Measurements from ENCODE around the gene PRR33.

Gene PRR33

DNA sequence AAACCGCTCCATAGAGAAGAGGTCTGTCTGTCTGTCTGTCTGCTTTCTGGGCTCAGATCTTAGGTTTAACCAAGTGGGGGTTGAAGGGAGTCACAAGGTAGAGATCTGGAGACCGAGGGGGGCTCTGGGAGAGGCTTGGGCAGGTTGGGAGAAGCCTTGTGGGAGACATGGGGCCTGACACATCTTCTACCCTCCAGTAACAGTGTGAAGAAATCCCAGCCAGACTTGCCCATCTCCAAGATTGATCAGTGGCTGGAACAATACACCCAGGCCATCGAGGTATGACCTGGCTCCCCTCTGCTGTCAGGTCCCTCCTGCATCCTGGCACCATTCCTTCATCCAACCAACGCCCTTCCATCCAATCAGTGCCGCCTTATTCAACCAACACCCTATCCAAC, 7.4 kb downstream of the PRR33 start:
- Histone ChIP-seq H4K20me1 (ENCODE audit: insufficient read depth, low read length, poor library complexity, severe bottlenecking) (no peaks in the 10 kb centered on the region), H3K9ac (ENCODE audit: low read depth, low read length, poor library complexity, severe bottlenecking) (no peak overlapping the region), H3K4me3 (ENCODE audit: low read length, poor library complexity, severe bottlenecking) (no peak overlapping the region), H3K27me3 (ENCODE audit: insufficient read depth, low read length, poor library complexity, severe bottlenecking) (no peaks in the 10 kb centered on the region), H3F3A (ENCODE audit: low read depth) (no peaks in the 10 kb centered on the region), H3K9me2 (replicated peaks; ENCODE audit: low read depth, low read length) (no peaks in the 10 kb centered on the region), H3K36me3 (ENCODE audit: insufficient read depth, low read length) (peaks cover 31% of the 10 kb centered on the region; the same call in 1 of the 2 replicates), H3K9me3 (ENCODE audit: insufficient read depth, low read depth, low read length) (no peaks in the 10 kb centered on the region), H3K79me2 (ENCODE audit: insufficient read depth, low read length) (peaks cover 15% of the 10 kb centered on the region; the same call in 1 of the 2 replicates), H3K4me1 (ENCODE audit: insufficient read depth, low read length, poor library complexity, severe bottlenecking) (peaks cover 24% of the 10 kb centered on the region), H3K4me2 (ENCODE audit: low read depth, low read length, poor library complexity, severe bottlenecking) (no peak overlapping the region), H2AFZ (ENCODE audit: low read length) (no peak overlapping the region)
- TF ChIP-seq, protein P1, sequence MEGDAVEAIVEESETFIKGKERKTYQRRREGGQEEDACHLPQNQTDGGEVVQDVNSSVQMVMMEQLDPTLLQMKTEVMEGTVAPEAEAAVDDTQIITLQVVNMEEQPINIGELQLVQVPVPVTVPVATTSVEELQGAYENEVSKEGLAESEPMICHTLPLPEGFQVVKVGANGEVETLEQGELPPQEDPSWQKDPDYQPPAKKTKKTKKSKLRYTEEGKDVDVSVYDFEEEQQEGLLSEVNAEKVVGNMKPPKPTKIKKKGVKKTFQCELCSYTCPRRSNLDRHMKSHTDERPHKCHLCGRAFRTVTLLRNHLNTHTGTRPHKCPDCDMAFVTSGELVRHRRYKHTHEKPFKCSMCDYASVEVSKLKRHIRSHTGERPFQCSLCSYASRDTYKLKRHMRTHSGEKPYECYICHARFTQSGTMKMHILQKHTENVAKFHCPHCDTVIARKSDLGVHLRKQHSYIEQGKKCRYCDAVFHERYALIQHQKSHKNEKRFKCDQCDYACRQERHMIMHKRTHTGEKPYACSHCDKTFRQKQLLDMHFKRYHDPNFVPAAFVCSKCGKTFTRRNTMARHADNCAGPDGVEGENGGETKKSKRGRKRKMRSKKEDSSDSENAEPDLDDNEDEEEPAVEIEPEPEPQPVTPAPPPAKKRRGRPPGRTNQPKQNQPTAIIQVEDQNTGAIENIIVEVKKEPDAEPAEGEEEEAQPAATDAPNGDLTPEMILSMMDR (conservative IDR thresholded peaks at IDR 0.05; ENCODE audit: low read length) = no peak
- TF ChIP-seq EZH2phosphoT487 (IDR thresholded peaks at IDR 0.05; ENCODE audit: borderline replicate concordance) = no peak

DNA sequence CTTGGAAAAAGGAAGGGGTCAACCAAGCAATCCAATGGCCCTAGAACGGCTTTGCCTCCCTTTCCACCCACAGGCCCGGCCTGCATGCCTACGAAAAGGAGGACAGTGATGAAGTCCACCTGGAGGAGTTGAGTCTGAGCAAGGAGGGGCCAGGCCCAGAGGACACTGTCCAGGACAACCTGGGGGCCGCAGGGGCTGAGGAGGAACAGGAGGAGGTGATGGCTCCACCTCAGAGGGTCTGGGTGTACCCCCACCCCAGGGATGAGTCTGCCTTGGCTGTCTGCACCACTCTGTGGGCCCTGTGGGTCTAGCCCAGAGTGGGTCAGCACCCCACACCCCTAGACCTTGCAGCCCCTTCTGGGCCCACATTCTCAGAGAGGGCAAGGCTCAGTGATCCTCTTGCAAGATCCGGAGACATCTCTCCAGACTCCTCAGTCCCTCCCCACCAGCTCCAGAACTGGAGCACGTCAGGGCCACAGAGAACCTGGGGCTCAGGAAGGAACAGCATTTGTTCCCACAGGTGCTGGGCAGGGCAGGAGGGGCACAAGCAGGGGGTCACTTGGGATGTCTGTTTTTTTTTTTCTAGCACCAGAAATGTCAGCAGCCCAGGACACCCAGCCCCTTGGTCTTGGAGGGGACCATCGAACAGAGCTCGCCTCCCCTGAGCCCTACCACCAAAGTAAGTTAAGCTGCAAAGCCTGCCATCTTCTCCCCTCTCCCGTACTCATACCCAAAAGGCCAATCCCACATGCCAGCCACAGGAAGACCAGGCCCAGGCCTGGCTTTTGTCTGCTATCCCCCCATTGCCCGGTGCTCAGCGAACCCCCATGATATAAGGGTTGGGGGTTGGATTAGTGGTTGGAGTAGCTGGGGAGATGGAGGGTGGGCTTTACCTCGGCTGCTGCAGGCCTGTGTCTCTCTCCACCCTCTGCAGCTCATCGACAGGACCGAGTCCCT, 8.1 kb downstream of the PRR33 start:
- peaks cover 31% of the 10 kb centered on the region; the same call in 1 of the 2 replicates for H3K36me3 ChIP-seq (ENCODE audit: insufficient read depth, low read length)
- H4K20me1 ChIP-seq (ENCODE audit: insufficient read depth, low read length, poor library complexity, severe bottlenecking) = no peaks in the 10 kb centered on the region
- no peaks in the 10 kb centered on the region for H3K9me3 ChIP-seq (ENCODE audit: insufficient read depth, low read depth, low read length)
- H3F3A ChIP-seq (ENCODE audit: low read depth) = no peaks in the 10 kb centered on the region
- no peak overlapping the region for H3K9ac ChIP-seq (ENCODE audit: low read depth, low read length, poor library complexity, severe bottlenecking)
- H3K79me2 ChIP-seq (ENCODE audit: insufficient read depth, low read length) = peaks cover 11% of the 10 kb centered on the region; the same call in 1 of the 2 replicates
- H3K4me3 ChIP-seq (ENCODE audit: low read length, poor library complexity, severe bottlenecking) = no peak overlapping the region
- no peak overlapping the region for H2AFZ ChIP-seq (ENCODE audit: low read length)
- peaks cover 20% of the 10 kb centered on the region for H3K4me1 ChIP-seq (ENCODE audit: insufficient read depth, low read length, poor library complexity, severe bottlenecking)
- TF ChIP-seq EZH2phosphoT487 (IDR thresholded peaks at IDR 0.05; ENCODE audit: borderline replicate concordance) = no peak
- no peaks in the 10 kb centered on the region for H3K9me2 ChIP-seq (replicated peaks; ENCODE audit: low read depth, low read length)
- no peaks in the 10 kb centered on the region for H3K27me3 ChIP-seq (ENCODE audit: insufficient read depth, low read length, poor library complexity, severe bottlenecking)
- no peak overlapping the region for H3K4me2 ChIP-seq (ENCODE audit: low read depth, low read length, poor library complexity, severe bottlenecking)

DNA sequence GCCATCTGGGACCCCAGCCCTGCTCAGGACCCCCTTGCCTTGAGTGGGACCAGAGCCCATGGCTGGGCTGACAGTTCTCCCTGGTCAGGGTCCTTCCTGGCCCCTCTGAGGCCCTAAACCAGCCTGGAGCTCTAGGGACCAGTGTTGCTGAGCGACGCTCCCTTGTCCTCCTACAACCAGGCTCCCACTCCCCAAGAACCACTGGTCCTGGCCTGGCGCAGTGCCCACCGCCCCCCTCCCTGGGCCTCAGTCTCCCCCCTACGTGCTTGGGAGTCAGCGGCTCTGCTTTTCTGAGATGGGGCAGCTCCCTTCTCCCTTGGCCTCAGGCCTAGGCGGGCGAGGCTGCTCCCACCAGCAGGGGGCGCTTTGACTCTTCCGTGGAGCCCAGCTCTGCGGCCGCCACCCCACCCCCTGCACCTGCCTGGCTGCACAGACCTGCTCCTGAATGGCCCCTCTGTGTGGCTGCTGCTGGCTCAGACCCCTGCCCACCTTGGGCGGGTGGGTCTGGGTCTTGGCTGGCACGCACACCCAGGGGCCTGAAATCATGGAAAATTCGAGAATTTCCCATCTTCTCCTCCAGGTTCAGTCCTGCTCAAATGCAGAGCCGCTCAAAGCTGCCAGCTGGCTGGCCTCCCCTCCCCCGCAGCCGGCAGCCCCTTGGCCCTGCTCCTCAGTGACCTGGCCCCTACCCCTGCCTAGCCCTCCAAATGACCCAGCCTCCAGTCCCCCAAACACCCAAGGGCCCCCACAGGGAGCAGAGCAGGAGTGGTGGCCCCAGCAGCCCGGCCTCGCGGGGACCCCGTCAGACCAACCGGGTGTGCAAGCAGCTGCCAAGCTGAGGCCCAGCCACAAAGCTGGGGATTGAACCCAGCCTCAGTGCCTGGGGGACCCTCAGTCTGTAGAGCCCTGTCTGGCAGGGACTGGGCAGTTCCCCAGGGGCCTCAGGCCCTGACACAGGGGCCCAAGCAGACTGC, 9.1 kb downstream of the PRR33 start:
- TF ChIP-seq, protein P1 (conservative IDR thresholded peaks at IDR 0.05; ENCODE audit: low read length) = peak; percentile 81
- no peak for TF ChIP-seq EZH2phosphoT487 (IDR thresholded peaks at IDR 0.05; ENCODE audit: borderline replicate concordance)
- Histone ChIP-seq H3K36me3 (ENCODE audit: insufficient read depth, low read length) (peaks cover 31% of the 10 kb centered on the region; the same call in 1 of the 2 replicates), H3K4me3 (ENCODE audit: low read length, poor library complexity, severe bottlenecking) (no peak overlapping the region), H2AFZ (ENCODE audit: low read length) (no peak overlapping the region), H3K9me2 (replicated peaks; ENCODE audit: low read depth, low read length) (no peaks in the 10 kb centered on the region), H4K20me1 (ENCODE audit: insufficient read depth, low read length, poor library complexity, severe bottlenecking) (no peaks in the 10 kb centered on the region), H3K27me3 (ENCODE audit: insufficient read depth, low read length, poor library complexity, severe bottlenecking) (no peaks in the 10 kb centered on the region), H3K9me3 (ENCODE audit: insufficient read depth, low read depth, low read length) (no peaks in the 10 kb centered on the region), H3K79me2 (ENCODE audit: insufficient read depth, low read length) (peaks cover 2% of the 10 kb centered on the region; the same call in 1 of the 2 replicates), H3K9ac (ENCODE audit: low read depth, low read length, poor library complexity, severe bottlenecking) (peak overlapping the region; percentile 3), H3F3A (ENCODE audit: low read depth) (no peaks in the 10 kb centered on the region), H3K4me2 (ENCODE audit: low read depth, low read length, poor library complexity, severe bottlenecking) (no peak overlapping the region), H3K4me1 (ENCODE audit: insufficient read depth, low read length, poor library complexity, severe bottlenecking) (peaks cover 11% of the 10 kb centered on the region)
